ENCODE results near the gene COX14. TPM values are rescaled to one million over a fixed set of nuclear protein-coding genes. Genes with fewer than 3 reads are reported as not detected.

Gene COX14
- total RNA-seq, 1 experiment from 2014 or later, result 74.5 TPM

DNA sequence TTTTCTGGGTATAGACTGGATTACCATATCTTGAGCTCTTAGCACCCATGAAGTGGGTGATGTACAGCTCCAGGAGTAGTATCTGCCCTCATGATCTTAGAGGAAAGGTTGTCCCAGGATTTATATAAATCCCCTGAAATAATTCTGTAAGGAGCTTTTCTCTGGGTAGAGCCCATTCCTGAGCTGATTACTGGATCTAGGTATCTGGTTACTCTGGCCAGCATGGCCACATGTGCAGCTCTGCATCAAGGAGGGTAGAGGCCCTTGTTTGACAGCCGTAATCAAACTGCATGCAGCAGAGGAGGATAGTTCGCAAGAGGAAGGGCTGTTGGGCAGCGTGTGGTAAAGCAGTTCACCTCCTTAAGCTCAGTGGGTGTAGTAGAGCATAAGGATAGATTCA, 8.5 kb downstream of the COX14 start:
- H3K4me1 ChIP-seq (ENCODE audit: control insufficient read depth, insufficient read depth, low read length), result no peaks in the 10 kb centered on the region
- intact Hi-C loops (cut with micrococcal nuclease; ENCODE audit: unreplicated experiment) (no loop called here), in situ Hi-C loops (cut with HindIII; ENCODE audit: low pct_unique_long_range_greater_than_20kb, low sequenced_read_pairs) (no loop called here)
- no peaks in the 10 kb centered on the region; the same call in 1 of the 2 replicates for H3K36me3 ChIP-seq (ENCODE audit: control insufficient read depth, insufficient read depth, low read length)
- ChIA-PET CTCF (no interaction called here), POLR2A (no interaction called here)
- no peak for TF ChIP-seq SIN3A (IDR thresholded peaks at IDR 0.05; ENCODE audit: borderline replicate concordance, insufficient read depth, low read depth, low read length)
- no peak for TF ChIP-seq TCF7L2 (IDR thresholded peaks at IDR 0.05; ENCODE audit: low read depth, low read length)
- no peak for TF ChIP-seq POLR2AphosphoS5 (IDR thresholded peaks at IDR 0.05; ENCODE audit: low read depth, low read length)
- TF ChIP-seq REST (IDR thresholded peaks at IDR 0.05; ENCODE audit: insufficient read depth in 1 of 2, low read depth in 2 of 2, low read length in 1 of 2), result no peak
- no peak for TF ChIP-seq CTCF (IDR thresholded peaks at IDR 0.05)
- H3K27ac ChIP-seq (ENCODE audit: low read length), result no peak overlapping the region
- no peaks in the 10 kb centered on the region for H3K9me3 ChIP-seq (ENCODE audit: control insufficient read depth, insufficient read depth, low read depth, low read length)
- no peak for ATAC-seq
- BruUV-seq (replicated peaks), result no TSS peak
- DNase-seq (ENCODE audit: low read depth, low spot score), result no peak
- no peak overlapping the region for H3K4me3 ChIP-seq (ENCODE audit: low read depth in 2 of 2, low read length in 2 of 2)
- no peaks in the 10 kb centered on the region for H3K27me3 ChIP-seq (ENCODE audit: control insufficient read depth, insufficient read depth, low read length)

- no peak for TF ChIP-seq POLR2AphosphoS5 (IDR thresholded peaks at IDR 0.05; ENCODE audit: low read depth, low read length)
- no peak for TF ChIP-seq CTCF (IDR thresholded peaks at IDR 0.05)
- TF ChIP-seq REST (IDR thresholded peaks at IDR 0.05; ENCODE audit: insufficient read depth in 1 of 2, low read depth in 2 of 2, low read length in 1 of 2), result no peak
- no peak for TF ChIP-seq TCF7L2 (IDR thresholded peaks at IDR 0.05; ENCODE audit: low read depth, low read length)
- TF ChIP-seq SIN3A (IDR thresholded peaks at IDR 0.05; ENCODE audit: borderline replicate concordance, insufficient read depth, low read depth, low read length), result no peak
- intact Hi-C loops (cut with micrococcal nuclease; ENCODE audit: unreplicated experiment) (no loop called here), in situ Hi-C loops (cut with HindIII; ENCODE audit: low pct_unique_long_range_greater_than_20kb, low sequenced_read_pairs) (no loop called here)
- no peaks in the 10 kb centered on the region for H3K27me3 ChIP-seq (ENCODE audit: control insufficient read depth, insufficient read depth, low read length)
- H3K27ac ChIP-seq (ENCODE audit: low read length), result no peak overlapping the region
- no peaks in the 10 kb centered on the region for H3K4me1 ChIP-seq (ENCODE audit: control insufficient read depth, insufficient read depth, low read length)
- no peak overlapping the region for H3K4me3 ChIP-seq (ENCODE audit: low read depth in 2 of 2, low read length in 2 of 2)
- H3K9me3 ChIP-seq (ENCODE audit: control insufficient read depth, insufficient read depth, low read depth, low read length), result no peaks in the 10 kb centered on the region
- ChIA-PET POLR2A (no interaction called here), CTCF (no interaction called here)
- ATAC-seq, result no peak
- no TSS peak for BruUV-seq (replicated peaks)
- H3K36me3 ChIP-seq (ENCODE audit: control insufficient read depth, insufficient read depth, low read length), result no peaks in the 10 kb centered on the region; the same call in 1 of the 2 replicates
- no peak for DNase-seq (ENCODE audit: low read depth, low spot score)
Observed at GRCh38 chr12:50120953-50121352, 8.9 kb downstream of the COX14 start.
